H9 (cell line): Measurements from ENCODE around the gene GYG2. TPM values are rescaled to one million over a fixed set of nuclear protein-coding genes. Genes with fewer than 3 reads are reported as not detected.

Experiments used
- DNase-seq: peaks from one replicate; pipeline ENCODE4 v3.0.0-alpha.2; 2017
- H2AFZ ChIP-seq: one replicate; pipeline ENCODE4 v1.6.1; 2013; ENCODE audit warnings: mild to moderate bottlenecking, low read length, control low read depth, moderate library complexity
- H2AK5ac ChIP-seq: 2 replicates; pipeline ENCODE4 v1.6.1; 2013; ENCODE audit warnings: low read length, control low read depth, mixed read lengths; ENCODE audit not compliant: insufficient read length
- H2BK120ac ChIP-seq: one replicate; pipeline ENCODE4 v1.6.1; 2013; ENCODE audit warnings: low read depth, mild to moderate bottlenecking, low read length, control low read depth, inconsistent platforms; ENCODE audit not compliant: poor library complexity, severe bottlenecking
- H2BK12ac ChIP-seq: 2 replicates; pipeline ENCODE4 v1.6.1; 2013; ENCODE audit warnings: low read length, control low read depth, mixed read lengths, low read depth; ENCODE audit not compliant: insufficient read length
- H2BK15ac ChIP-seq: 2 replicates; pipeline ENCODE4 v1.6.1; 2013; ENCODE audit warnings: low read depth, low read length, control low read depth
- H2BK20ac ChIP-seq: one replicate; pipeline ENCODE4 v1.6.1; 2013; ENCODE audit warnings: low read depth, mild to moderate bottlenecking, low read length, control low read depth, inconsistent platforms; ENCODE audit not compliant: poor library complexity, severe bottlenecking
- H2BK5ac ChIP-seq: 2 replicates; pipeline ENCODE4 v1.6.1; 2013; ENCODE audit warnings: low read length, control low read depth, mixed read lengths; ENCODE audit not compliant: insufficient read length
- H3K14ac ChIP-seq: 2 replicates; pipeline ENCODE4 v1.6.1; 2013; ENCODE audit warnings: low read length, control low read depth; ENCODE audit not compliant: insufficient read depth
- H3K18ac ChIP-seq: 2 replicates; pipeline ENCODE4 v1.6.1; 2013; ENCODE audit warnings: low read depth, mild to moderate bottlenecking, mixed read lengths, low read length, control low read depth; ENCODE audit not compliant: insufficient read length
- H3K23ac ChIP-seq: 2 replicates; pipeline ENCODE4 v1.6.1; 2013; ENCODE audit warnings: low read length, control low read depth, mixed read lengths, low read depth; ENCODE audit not compliant: insufficient read length
- H3K23me2 ChIP-seq: 2 replicates; pipeline ENCODE4 v1.6.1; 2013; ENCODE audit warnings: low read depth, mild to moderate bottlenecking, mixed read lengths, low read length, control low read depth; ENCODE audit not compliant: insufficient read length, poor library complexity, severe bottlenecking
- H3K27ac ChIP-seq: 2 replicates; pipeline ENCODE4 v1.5.1; 2013; ENCODE audit warnings: low read length, control low read depth, mixed read lengths, low read depth; ENCODE audit not compliant: insufficient read length
- H3K27me3 ChIP-seq: 2 replicates; pipeline ENCODE4 v1.6.1; 2013; ENCODE audit warnings: low read length, control low read depth, inconsistent platforms; ENCODE audit not compliant: insufficient read depth
- H3K4ac ChIP-seq: 2 replicates; pipeline ENCODE4 v1.6.1; 2013; ENCODE audit warnings: low read depth, mild to moderate bottlenecking, control low read depth, inconsistent platforms, low read length, moderate library complexity
- H3K4me1 ChIP-seq: 2 replicates; pipeline ENCODE4 v1.6.1; 2013; ENCODE audit warnings: low read length, control low read depth, inconsistent platforms; ENCODE audit not compliant: insufficient read depth
- H3K4me2 ChIP-seq: 2 replicates; pipeline ENCODE4 v1.6.1; 2013; ENCODE audit warnings: low read length, control low read depth, mixed read lengths; ENCODE audit not compliant: insufficient read length, insufficient read depth
- H3K56ac ChIP-seq: 2 replicates; pipeline ENCODE4 v1.6.1; 2013; ENCODE audit warnings: low read depth, mild to moderate bottlenecking, mixed read lengths, low read length, control low read depth; ENCODE audit not compliant: insufficient read length
- H3K79me1 ChIP-seq: 2 replicates; pipeline ENCODE4 v1.6.1; 2013; ENCODE audit warnings: low read depth, mild to moderate bottlenecking, moderate library complexity, low read length, control low read depth, inconsistent platforms; ENCODE audit not compliant: insufficient read depth, poor library complexity, severe bottlenecking
- H3K79me2 ChIP-seq: 2 replicates; pipeline ENCODE4 v1.6.1; 2013; ENCODE audit warnings: low read length, control low read depth, inconsistent platforms; ENCODE audit not compliant: insufficient read depth
- H3K9ac ChIP-seq: 2 replicates; pipeline ENCODE4 v1.6.1; 2013; ENCODE audit warnings: low read length, control low read depth, mixed read lengths; ENCODE audit not compliant: insufficient read length; ENCODE audit errors: extremely low read depth
- H3K9me3 ChIP-seq: one replicate; pipeline ENCODE4 v1.6.1; 2013; ENCODE audit warnings: low read depth, low read length, inconsistent platforms; ENCODE audit not compliant: control insufficient read depth
- H3T11ph ChIP-seq: one replicate; pipeline ENCODE4 v1.6.1; 2013; ENCODE audit warnings: mild to moderate bottlenecking, low read length, control low read depth, inconsistent platforms
- H4K20me1 ChIP-seq: one replicate; pipeline ENCODE4 v1.6.1; 2013; ENCODE audit not compliant: control insufficient read depth, insufficient read length, insufficient read depth
- H4K5ac ChIP-seq: 2 replicates; pipeline ENCODE4 v1.6.1; 2013; ENCODE audit warnings: low read depth, mild to moderate bottlenecking, mixed read lengths, low read length, control low read depth; ENCODE audit not compliant: insufficient read length
- H4K8ac ChIP-seq: replicated peaks from 2 replicates; pipeline ENCODE4 v1.6.1; 2013; ENCODE audit warnings: low read length, control low read depth, mixed read lengths, low read depth; ENCODE audit not compliant: insufficient read length
- H4K91ac ChIP-seq: 2 replicates; pipeline ENCODE4 v1.6.1; 2013; ENCODE audit warnings: low read depth, mild to moderate bottlenecking, moderate library complexity, mixed read lengths, low read length, control low read depth; ENCODE audit not compliant: insufficient read length
- H3K27ac Mint-ChIP-seq, 3 experiments: 2 replicates in 2 of 3; 3 replicates in 1 of 3; pipeline ENCODE4 v1.8.0; 2020 to 2021; ENCODE audit warnings: mixed read lengths in 3 of 3, mild to moderate bottlenecking in 1 of 3, moderate library complexity in 1 of 3
- H3K27me3 Mint-ChIP-seq: 2 replicates; pipeline ENCODE4 v1.8.0; 2021; ENCODE audit warnings: low read depth, mild to moderate bottlenecking, moderate library complexity, mixed read lengths
- H3K36me3 Mint-ChIP-seq, 3 experiments: 2 replicates in 2 of 3; 3 replicates in 1 of 3; pipeline ENCODE4 v1.8.0; 2020 to 2021; ENCODE audit warnings: low read depth in 3 of 3, mixed read lengths in 3 of 3; ENCODE audit not compliant: insufficient read depth in 1 of 3
- H3K4me1 Mint-ChIP-seq, 2 experiments: 2 replicates each; pipeline ENCODE4 v1.8.0; 2020; ENCODE audit warnings: mixed read lengths in 2 of 2
- H3K4me3 Mint-ChIP-seq, 2 experiments: 2 replicates in 1 of 2; 3 replicates in 1 of 2; pipeline ENCODE4 v1.8.0; 2020 to 2021; ENCODE audit warnings: mild to moderate bottlenecking in 2 of 2, mixed read lengths in 2 of 2, moderate library complexity in 1 of 2
- H3K9me3 Mint-ChIP-seq, 2 experiments: 2 replicates in 1 of 2; 3 replicates in 1 of 2; pipeline ENCODE4 v1.8.0; 2020; ENCODE audit warnings: mild to moderate bottlenecking in 2 of 2, mixed read lengths in 2 of 2, moderate library complexity in 1 of 2
- CTCF ChIP-seq: fragments of 200-600 bp; sonication (generic); conservative IDR thresholded peaks from 3 replicates; pipeline ENCODE4 v1.8.0; 2021; ENCODE audit warnings: antibody characterized with exemption, mild to moderate bottlenecking
- WGBS: extraction: QIAGEN DNeasy Blood & Tissue Kit; methylation state at CpG from one replicate; pipeline ENCODE4 v1.1.7; 2013; ENCODE audit warnings: missing lambda C conversion rate, low lambda C conversion rate, mixed read lengths; ENCODE audit not compliant: insufficient read length; ENCODE audit errors: extremely low coverage; 5-methylcytosine and 5-hydroxymethylcytosine counted together
- total RNA-seq: library from RNA; stranded (reverse); gene quantifications from 2 replicates; pipeline ENCODE4 v1.2.1, GENCODE V29; 2021

GYG2 gene
- total RNA-seq, 1 experiment from 2014 or later, result 95.9 TPM

DNA sequence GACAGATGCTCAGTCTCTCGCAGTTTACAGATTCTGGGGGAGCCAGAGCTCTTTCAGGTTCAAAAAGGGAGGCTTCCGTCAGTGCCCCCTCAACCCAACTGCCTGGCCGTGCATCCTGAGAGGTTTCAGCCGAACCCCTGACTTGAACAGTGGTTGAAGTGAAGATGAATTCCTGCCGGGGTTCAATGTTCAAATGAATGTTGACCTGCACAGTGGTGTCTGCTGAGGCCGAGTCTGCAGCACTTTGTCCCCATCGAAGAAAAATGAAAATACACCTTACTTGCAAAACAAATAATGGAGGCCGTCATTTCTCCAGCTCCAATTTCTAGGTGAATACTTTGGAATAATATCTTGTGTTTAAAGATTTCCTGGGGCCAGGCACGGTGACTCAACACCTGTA, 33.7 kb downstream of the GYG2 start:
- Histone ChIP-seq H4K91ac (no peak overlapping the region), H3K56ac (no peak overlapping the region), H3K14ac (no peak overlapping the region), H3K79me2 (no peaks in the 10 kb centered on the region), H2BK20ac (no peak overlapping the region), H3K18ac (no peak overlapping the region), H3K23ac (no peak overlapping the region), H3K79me1 (no peaks in the 10 kb centered on the region), H3K4ac (no peak overlapping the region), H3T11ph (no peak overlapping the region), H2BK5ac (no peak overlapping the region), H3K4me2 (no peak overlapping the region), H4K5ac (no peak overlapping the region), H2AK5ac (no peak overlapping the region), H3K9ac (no peak overlapping the region), H2BK120ac (no peak overlapping the region), H3K23me2 (no peaks in the 10 kb centered on the region), H4K20me1 (no peaks in the 10 kb centered on the region), H3K4me1 (no peaks in the 10 kb centered on the region; the same call in 1 of the 2 replicates), H3K27me3 (no peaks in the 10 kb centered on the region), H4K8ac (no peak overlapping the region), H3K9me3 (no peaks in the 10 kb centered on the region), H2AFZ (no peak overlapping the region), H2BK12ac (no peak overlapping the region), H3K27ac (no peak overlapping the region), H2BK15ac (no peak overlapping the region)
- H3K27ac Mint-ChIP-seq, result 0 out of 7 replicates have a peak overlapping the region, but pooled peaks of 1 of the 3 experiments have one; percentile 31
- peaks cover 6 to 9% of the 10 kb centered on the region in 2 experiments for H3K4me1 Mint-ChIP-seq
- peaks cover 64 to 82% (median 80%) of the 10 kb centered on the region in 3 experiments for H3K36me3 Mint-ChIP-seq
- no CpG with 5 or more reads among the region's 9 CpGs for WGBS
- no peaks in the 10 kb centered on the region; a peak in 1 of 5 replicates for H3K9me3 Mint-ChIP-seq
- H3K4me3 Mint-ChIP-seq, result no peak overlapping the region
- H3K27me3 Mint-ChIP-seq, result no peaks in the 10 kb centered on the region
- TF ChIP-seq CTCF, result no peak
- DNase-seq, result no peak
